CD4-positive, alpha-beta T cell treated with Interleukin-1 beta for 1 hour (primary cell): ENCODE data around the gene NCKAP5.

Experiments
- DNase-seq, 2 donors: peaks; one replicate each; pipeline ENCODE4 v3.0.0-alpha.2; 2020 to 2022

The NCKAP5 gene

GRCh38 chr2:133322909-133323308 lies 245.4 kb downstream of the NCKAP5 start:
- DNase-seq = no peak

- DNase-seq = no peak
Measured at GRCh38 chr2:133317178-133317577, 251.1 kb downstream of the NCKAP5 start.

- DNase-seq = no peak
Measured at GRCh38 chr2:133316557-133316956, 251.7 kb downstream of the NCKAP5 start.

GRCh38 chr2:133315280-133315679 lies 253.0 kb downstream of the NCKAP5 start:
- no peak for DNase-seq

- DNase-seq = no peak
Measured at GRCh38 chr2:133314795-133315194, 253.5 kb downstream of the NCKAP5 start.

GRCh38 chr2:133312038-133312729 lies 256.1 kb downstream of the NCKAP5 start:
- no peak for DNase-seq

GRCh38 chr2:133306236-133306635 lies 262.0 kb downstream of the NCKAP5 start:
- DNase-seq = no peak

GRCh38 chr2:133304344-133304743 lies 263.9 kb downstream of the NCKAP5 start:
- DNase-seq = no peak

GRCh38 chr2:133303150-133303549 lies 265.1 kb downstream of the NCKAP5 start:
- no peak for DNase-seq

- DNase-seq = no peak
Measured at GRCh38 chr2:133296401-133296800, 271.9 kb downstream of the NCKAP5 start.

GRCh38 chr2:133293544-133294353 lies 274.5 kb downstream of the NCKAP5 start:
- DNase-seq = no peak

- DNase-seq = no peak
Measured at GRCh38 chr2:133292259-133292658, 276.0 kb downstream of the NCKAP5 start.

- DNase-seq = no peak
Measured at GRCh38 chr2:133287709-133288108, 280.6 kb downstream of the NCKAP5 start.

GRCh38 chr2:133286326-133286922 lies 281.8 kb downstream of the NCKAP5 start:
- no peak for DNase-seq

- DNase-seq = no peak
Measured at GRCh38 chr2:133273031-133273430, 295.2 kb downstream of the NCKAP5 start.

GRCh38 chr2:133271105-133271504 lies 297.2 kb downstream of the NCKAP5 start:
- no peak for DNase-seq

GRCh38 chr2:133270550-133270949 lies 297.7 kb downstream of the NCKAP5 start:
- DNase-seq = no peak

GRCh38 chr2:133266926-133267590 lies 301.2 kb downstream of the NCKAP5 start:
- no peak for DNase-seq

- DNase-seq = no peak
Measured at GRCh38 chr2:133266041-133266925, 302.0 kb downstream of the NCKAP5 start.

- no peak for DNase-seq
Measured at GRCh38 chr2:133265432-133265949, 302.8 kb downstream of the NCKAP5 start.

- no peak for DNase-seq
Measured at GRCh38 chr2:133264989-133265401, 303.3 kb downstream of the NCKAP5 start.

GRCh38 chr2:133262893-133263292 lies 305.4 kb downstream of the NCKAP5 start:
- DNase-seq = no peak
